HepG2 (cell line): Measurements from ENCODE around the gene FBXO44. TPM values are rescaled to one million over a fixed set of nuclear protein-coding genes. Genes with fewer than 3 reads are reported as not detected.

Experiments used
- ATAC-seq: fragments of 200-7000 bp; cut with Tn5 transposase; 3 replicates; pipeline ENCODE4 v1.9.1; 2020; ENCODE audit warnings: mild to moderate bottlenecking, moderate library complexity
- BruUV-seq: library from RNA; stranded (reverse); fragments of 400-500 nt; replicated peaks from 2 replicates; lab custom pipeline; 2021; lab: Mats Ljungman, UMichigan
- CTCF ChIA-PET: fragments of 300-600 bp; formaldehyde crosslinking; extraction: SDS; loops from one replicate; lab custom pipeline; 2021; ENCODE audit warnings: low total read pairs, inconsistent platforms, low intra/inter-chr PET ratio; lab: Yijun Ruan, JAX
- POLR2A ChIA-PET: fragments of 350-600 bp; sonication (Branson Sonifier 250); formaldehyde crosslinking; loops from one replicate; lab custom pipeline; 2020; ENCODE audit warnings: antibody characterized with exemption, inconsistent platforms; lab: Yijun Ruan, JAX
- DNase-seq: peaks from one replicate; pipeline ENCODE4 v3.0.0-alpha.2; 2015; ENCODE audit warnings: low spot score
- FAIRE-seq: peaks from 3 replicates; lab custom pipeline; 2011; peaks lifted over from hg19 to GRCh38; lab: Jason Lieb, UNC
- H2AFZ ChIP-seq: one replicate; pipeline ENCODE4 v1.6.1; 2011; ENCODE audit warnings: low read length, inconsistent platforms
- H3K27ac ChIP-seq: fragments of 300-600 bp; 3 replicates; pipeline ENCODE4 v1.8.0; 2011; ENCODE audit warnings: mixed run types, mild to moderate bottlenecking, mixed read lengths, low read length, inconsistent platforms; ENCODE audit not compliant: insufficient read depth; ENCODE audit errors: extremely low read length
- H3K27me3 ChIP-seq, 2 experiments: fragments of 200-600 bp in 1 of 2; 2 replicates in 1 of 2; 3 replicates in 1 of 2; pipeline versions ENCODE4 v1.6.0 to v1.8.0; 2011; ENCODE audit warnings: low read length in 2 of 2, mild to moderate bottlenecking in 2 of 2, moderate library complexity in 2 of 2, inconsistent platforms in 1 of 2; ENCODE audit not compliant: insufficient read depth in 2 of 2, control insufficient read depth in 1 of 2
- H3K36me3 ChIP-seq, 2 experiments: fragments of 200-600 bp in 1 of 2; replicated peaks in 1 of 2; 2 replicates in 1 of 2; 3 replicates in 1 of 2; pipeline versions ENCODE4 v1.5.1 to v1.8.0; 2011; ENCODE audit warnings: low read length in 2 of 2, inconsistent platforms in 1 of 2; ENCODE audit not compliant: insufficient read depth in 2 of 2, control insufficient read depth in 1 of 2
- H3K4me1 ChIP-seq: 2 replicates; pipeline ENCODE4 v1.5.1; 2012; ENCODE audit warnings: low read length, inconsistent platforms; ENCODE audit not compliant: insufficient read depth
- H3K4me2 ChIP-seq: 2 replicates; pipeline ENCODE4 v1.6.0; 2011; ENCODE audit warnings: low read depth, low read length, inconsistent platforms
- H3K4me3 ChIP-seq, 3 experiments: fragments of 200-600 bp in 1 of 3; sonication (generic), shearing (Covaris generic) in 1 of 3; replicated peaks in 1 of 3; 2 replicates each; pipeline ENCODE4 v1.5.1; 2011 to 2016; ENCODE audit warnings: low read length in 3 of 3, inconsistent platforms in 2 of 3, low read depth in 2 of 3, mild to moderate bottlenecking in 2 of 3, control low read depth in 1 of 3, mixed read lengths in 1 of 3; ENCODE audit not compliant: insufficient read depth in 1 of 3
- H3K79me2 ChIP-seq: one replicate; pipeline ENCODE4 v1.6.1; 2011; ENCODE audit warnings: low read length, inconsistent platforms; ENCODE audit not compliant: insufficient read depth
- H3K9ac ChIP-seq: 2 replicates; pipeline ENCODE4 v1.6.0; 2011; ENCODE audit warnings: mild to moderate bottlenecking, low read depth, low read length, inconsistent platforms; ENCODE audit not compliant: insufficient read depth
- H3K9me3 ChIP-seq: 2 replicates; pipeline ENCODE4 v1.5.1; 2012; ENCODE audit warnings: mild to moderate bottlenecking, low read length
- H4K20me1 ChIP-seq: 2 replicates; pipeline ENCODE4 v1.6.0; 2011; ENCODE audit warnings: inconsistent platforms, mild to moderate bottlenecking, low read length, moderate library complexity; ENCODE audit not compliant: insufficient read depth
- CREB3 ChIP-seq: sonication (generic); formaldehyde crosslinking; IDR thresholded peaks from 2 replicates; pipeline ENCODE4 v1.5.0; 2020; ENCODE audit warnings: missing genetic modification reagents
- CSRNP1 ChIP-seq: sonication (generic); formaldehyde crosslinking; IDR thresholded peaks from 2 replicates; pipeline ENCODE4 v1.8.1; 2023; ENCODE audit warnings: mild to moderate bottlenecking, missing genetic modification reagents
- GATAD2A ChIP-seq: IDR thresholded peaks from 2 replicates; pipeline ENCODE4 v1.6.1; 2016
- PHF21A ChIP-seq: sonication (generic); formaldehyde crosslinking; IDR thresholded peaks from 2 replicates; pipeline ENCODE4 v1.5.0; 2020; ENCODE audit warnings: mild to moderate bottlenecking, missing genetic modification reagents
- SNAPC2 ChIP-seq: sonication (generic); formaldehyde crosslinking; IDR thresholded peaks from 2 replicates; pipeline ENCODE4 v1.8.1; 2022; ENCODE audit warnings: mild to moderate bottlenecking, missing genetic modification reagents
- SRSF1 ChIP-seq: fragments of 200-400 bp; formaldehyde crosslinking; optimal IDR thresholded peaks from 2 replicates; pipeline ENCODE3; 2017; ENCODE audit warnings: mild to moderate bottlenecking, low read depth, low read length, moderate library complexity
- THYN1 ChIP-seq: sonication (generic); formaldehyde crosslinking; IDR thresholded peaks from 2 replicates; pipeline ENCODE4 v1.8.1; 2023; ENCODE audit warnings: low read depth, mild to moderate bottlenecking, moderate library complexity, missing genetic modification reagents, borderline replicate concordance
- TOPORS ChIP-seq: sonication (generic); formaldehyde crosslinking; IDR thresholded peaks from 2 replicates; pipeline ENCODE4 v1.8.0; 2023; ENCODE audit warnings: mild to moderate bottlenecking, missing genetic modification reagents
- ZNF121 ChIP-seq: sonication (generic); formaldehyde crosslinking; IDR thresholded peaks from 2 replicates; pipeline ENCODE4 v1.5.0; 2020; ENCODE audit warnings: mild to moderate bottlenecking, missing genetic modification reagents
- ZNF275 ChIP-seq: sonication (generic); formaldehyde crosslinking; IDR thresholded peaks from 2 replicates; pipeline ENCODE4 v1.8.0; 2022; ENCODE audit warnings: missing genetic modification reagents, mild to moderate bottlenecking, inconsistent platforms, borderline replicate concordance
- ZNF383 ChIP-seq: sonication (generic); formaldehyde crosslinking; IDR thresholded peaks from 2 replicates; pipeline ENCODE4 v1.4.0; 2020; ENCODE audit warnings: missing genetic modification reagents, mild to moderate bottlenecking, borderline replicate concordance
- ZNF484 ChIP-seq: sonication (generic); formaldehyde crosslinking; IDR thresholded peaks from 2 replicates; pipeline ENCODE4 v1.5.1; 2020; ENCODE audit warnings: mild to moderate bottlenecking, low read depth, missing genetic modification reagents, borderline replicate concordance
- ZNF543 ChIP-seq: sonication (generic); formaldehyde crosslinking; IDR thresholded peaks from 2 replicates; pipeline ENCODE4 v1.4.0; 2020; ENCODE audit warnings: mild to moderate bottlenecking, missing genetic modification reagents
- ZNF563 ChIP-seq: sonication (generic); formaldehyde crosslinking; IDR thresholded peaks from 2 replicates; pipeline ENCODE4 v1.8.0; 2022; ENCODE audit warnings: mild to moderate bottlenecking, moderate library complexity, missing genetic modification reagents
- ZNF784 ChIP-seq: sonication (generic); formaldehyde crosslinking; IDR thresholded peaks from 2 replicates; pipeline ENCODE4 v1.5.1; 2020; ENCODE audit warnings: missing genetic modification reagents, mild to moderate bottlenecking, borderline replicate concordance
- ZNF878 ChIP-seq: sonication (generic); formaldehyde crosslinking; IDR thresholded peaks from 2 replicates; pipeline ENCODE4 v1.8.1; 2023; ENCODE audit warnings: mild to moderate bottlenecking, missing genetic modification reagents, moderate library complexity
- WGBS: methylation state at CpG from one replicate; pipeline ENCODE4 v1.1.6; 2017; ENCODE audit warnings: low lambda C conversion rate; 5-methylcytosine and 5-hydroxymethylcytosine counted together
- in situ Hi-C: cut with HindIII; loops from 2 replicates; pipeline ENCODE4 v1.10.0; 2017; ENCODE audit warnings: low pct_unique_long_range_greater_than_20kb; ENCODE audit not compliant: extremely low pct_ligation_motif_present
- intact Hi-C: fragments of 100-400 bp; cut with micrococcal nuclease; formaldehyde crosslinking; loops from one replicate; pipeline ENCODE4 v1.10.0; 2022; ENCODE audit not compliant: unreplicated experiment
- polyA plus RNA-seq, 8 experiments: library from polyadenylated mRNA; depleted of rRNA in 3 of 8; stranded (reverse) in 7 of 8; unstranded in 1 of 8; fragments of >200 nt; fragmentation: Illumina TruSeq in 4 of 8; extraction: Trizol in 4 of 8; gene quantifications; 2 replicates each; pipeline versions ENCODE4 v1.2.1 to v1.2.3, GENCODE V29; 2011 to 2016; ENCODE audit warnings: low read depth in 4 of 8, missing spikeins in 1 of 8, mixed read lengths in 1 of 8; ENCODE audit not compliant: insufficient read depth in 1 of 8
- total RNA-seq, 5 experiments: library from RNA; depleted of rRNA; stranded (reverse); fragments of >200 nt; fragmentation: Illumina TruSeq; extraction: Trizol; gene quantifications; 2 replicates each; pipeline ENCODE4 v1.2.3, GENCODE V29; 2016; ENCODE audit warnings: low read depth in 1 of 5
- TF ChIP-seq, protein P1 (sequence below): sonication (generic); IDR thresholded peaks from 2 replicates; pipeline ENCODE4 v1.6.1; 2016; ENCODE audit warnings: low read depth, borderline replicate concordance

FBXO44 gene
- total and polyA plus RNA-seq, 2 of the 13 experiments (the other 11 are each of a cell fraction or from before 2014, with no cell fraction given): 22.4 to 27.9 TPM

DNA sequence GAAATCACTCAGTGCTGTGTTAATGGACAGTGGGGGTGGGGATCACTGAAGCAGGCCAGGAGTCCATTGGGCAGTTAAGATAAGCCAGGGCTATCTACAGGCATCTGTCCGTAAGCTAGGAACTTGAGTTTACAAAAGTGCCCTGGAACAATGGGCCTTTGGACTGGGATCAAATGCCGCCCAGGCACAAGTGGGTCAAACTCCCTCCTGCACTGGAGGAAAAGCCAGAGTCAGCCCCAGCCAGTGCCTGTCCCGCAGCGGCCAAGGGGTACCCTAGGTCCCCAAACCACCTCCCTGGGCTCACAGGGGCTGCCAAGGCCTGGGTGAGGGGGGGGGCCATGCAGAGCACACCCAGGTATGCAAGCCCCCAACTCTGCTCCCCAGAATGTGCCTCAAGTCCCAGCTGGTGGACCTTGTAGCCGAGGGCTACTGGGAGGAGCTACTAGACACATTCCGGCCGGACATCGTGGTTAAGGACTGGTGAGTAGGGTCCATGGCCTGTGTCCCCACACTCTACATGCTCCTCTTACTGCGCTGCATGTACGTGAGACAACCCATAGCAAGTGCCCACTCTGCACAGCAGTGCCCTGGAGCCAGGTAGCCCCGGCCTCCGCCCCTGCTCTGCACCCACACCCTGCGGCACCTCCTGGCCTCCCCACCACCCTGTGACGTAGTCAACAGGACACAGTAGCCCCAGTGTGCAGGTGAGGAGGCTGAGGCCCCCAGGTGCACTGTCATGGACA is 17.0 kb downstream of the FBXO44 start:
- POLR2A ChIA-PET: interaction anchor here (0.6 to 3.0 kb wide), 10 partner anchors 8 to 399 kb away, joined by 3 to 16 read pairs (median 4); partner anchors contain the start of genes FBXO2, FBXO6 and UBIAD1
- Histone ChIP-seq H3K4me2 (peak overlapping the region; percentile 76), H3K27me3 (no peaks in the 10 kb centered on the region), H3K9me3 (no peaks in the 10 kb centered on the region), H3K36me3 (peaks cover 11 to 30% of the 10 kb centered on the region in 2 experiments), H3K4me1 (peaks cover 35% of the 10 kb centered on the region), H3K27ac (peak overlapping the region; percentile 84), H3K4me3 (peak overlapping the region; percentile 4 to 53 (median 7); a peak in 3 of 6 replicates), H2AFZ (no peak overlapping the region), H3K9ac (peak overlapping the region; percentile 53), H3K79me2 (no peaks in the 10 kb centered on the region), H4K20me1 (no peaks in the 10 kb centered on the region)
- ATAC-seq (peak; percentile 85), FAIRE-seq (peak; percentile 97), DNase-seq (peak; percentile 88)
- in situ Hi-C loops: no loop called here
- TSS peak; percentile 43 for BruUV-seq
- intact Hi-C loops: no loop called here
- CTCF ChIA-PET: no interaction called here
- WGBS: 40% methylated on average over 9 of the region's 14 CpGs
- peak; percentile 22; the same call in 1 of the 2 replicates for TF ChIP-seq ZNF563 (CRISPR knock-in tag)
- no peak for TF ChIP-seq ZNF275
- TF ChIP-seq ZNF543: peak; percentile 14; the same call in 1 of the 2 replicates
- no peak for TF ChIP-seq TOPORS (CRISPR knock-in tag)
- no peak for TF ChIP-seq ZNF484
- 0 out of 2 replicates have a peak, but pooled peaks have one; percentile 69 for TF ChIP-seq ZNF121 (CRISPR knock-in tag)
- TF ChIP-seq SRSF1: peak; percentile 46
- TF ChIP-seq ZNF878 (CRISPR knock-in tag): no peak
- peak; percentile 45; the same call in 1 of the 2 replicates for TF ChIP-seq GATAD2A (CRISPR knock-in tag)
- no peak for TF ChIP-seq ZNF383
- TF ChIP-seq ZNF784: peak; percentile 58; the same call in 1 of the 2 replicates
- TF ChIP-seq, protein P1, sequence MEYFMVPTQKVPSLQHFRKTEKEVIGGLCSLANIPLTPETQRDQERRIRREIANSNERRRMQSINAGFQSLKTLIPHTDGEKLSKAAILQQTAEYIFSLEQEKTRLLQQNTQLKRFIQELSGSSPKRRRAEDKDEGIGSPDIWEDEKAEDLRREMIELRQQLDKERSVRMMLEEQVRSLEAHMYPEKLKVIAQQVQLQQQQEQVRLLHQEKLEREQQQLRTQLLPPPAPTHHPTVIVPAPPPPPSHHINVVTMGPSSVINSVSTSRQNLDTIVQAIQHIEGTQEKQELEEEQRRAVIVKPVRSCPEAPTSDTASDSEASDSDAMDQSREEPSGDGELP: peak; percentile 88
- peak; percentile 33; the same call in 1 of the 2 replicates for TF ChIP-seq CSRNP1 (CRISPR knock-in tag)
- peak; percentile 97 for TF ChIP-seq PHF21A
- TF ChIP-seq CREB3 (CRISPR knock-in tag): no peak
- TF ChIP-seq SNAPC2 (CRISPR knock-in tag): 0 out of 2 replicates have a peak, but pooled peaks have one; percentile 55
- TF ChIP-seq THYN1 (CRISPR knock-in tag): no peak
